GM19395 (cell line): ENCODE results near the gene VASH2.
"Not testable (repeated sequence)": the region's sequence is repeated elsewhere in the genome, so short reads cannot be mapped to it uniquely, and the experiment has no call there.

Source experiments
- ATAC-seq: cut with Tn5 transposase; IDR thresholded peaks from one replicate; pipeline ENCODE4 v1.9.1; 2021; ENCODE audit warnings: mild to moderate bottlenecking, moderate library complexity; ENCODE audit not compliant: unreplicated experiment

VASH2 gene

DNA sequence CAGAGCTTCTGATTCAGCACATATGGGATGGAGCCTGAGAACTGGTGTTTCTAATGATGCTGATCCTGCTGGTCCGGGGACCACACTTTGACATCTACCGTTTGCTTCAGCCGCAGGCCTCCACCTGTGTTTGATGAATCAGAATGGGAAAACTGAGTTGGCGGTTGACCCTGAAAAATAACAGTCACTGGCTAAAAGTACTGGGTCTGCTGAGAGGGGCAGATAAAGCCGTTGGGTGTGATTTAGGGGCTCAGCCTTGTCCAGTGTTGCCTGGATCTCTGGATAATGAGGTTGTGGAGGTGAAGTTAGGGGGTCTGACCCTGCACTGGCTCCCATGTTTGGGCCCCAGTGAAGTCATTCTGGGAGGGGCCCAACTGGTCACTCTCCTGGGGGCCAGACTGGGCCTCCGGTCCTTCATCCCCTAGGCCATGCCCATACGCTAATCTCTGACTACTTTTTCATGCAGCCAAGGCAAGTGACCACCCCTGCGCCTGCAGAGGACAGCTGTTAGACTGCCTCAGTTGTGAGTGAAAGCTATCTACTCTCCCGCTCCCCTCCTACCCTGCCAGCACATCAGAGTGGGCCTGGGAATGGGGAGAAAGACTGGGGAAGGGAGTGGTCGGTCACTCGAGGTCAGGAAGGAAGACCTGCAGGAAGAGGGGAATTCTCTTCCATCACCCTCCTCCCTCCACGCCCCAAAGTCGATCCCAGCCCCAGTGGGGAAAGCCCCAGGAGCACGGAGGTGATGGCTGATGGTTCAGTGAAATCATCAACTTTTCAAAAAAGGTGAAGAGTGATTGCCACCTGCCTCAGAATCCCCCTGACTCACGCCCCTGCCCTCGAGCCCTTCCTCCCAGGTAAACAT lies 27.7 kb downstream of the VASH2 start:
- peak; percentile 49 for ATAC-seq

DNA sequence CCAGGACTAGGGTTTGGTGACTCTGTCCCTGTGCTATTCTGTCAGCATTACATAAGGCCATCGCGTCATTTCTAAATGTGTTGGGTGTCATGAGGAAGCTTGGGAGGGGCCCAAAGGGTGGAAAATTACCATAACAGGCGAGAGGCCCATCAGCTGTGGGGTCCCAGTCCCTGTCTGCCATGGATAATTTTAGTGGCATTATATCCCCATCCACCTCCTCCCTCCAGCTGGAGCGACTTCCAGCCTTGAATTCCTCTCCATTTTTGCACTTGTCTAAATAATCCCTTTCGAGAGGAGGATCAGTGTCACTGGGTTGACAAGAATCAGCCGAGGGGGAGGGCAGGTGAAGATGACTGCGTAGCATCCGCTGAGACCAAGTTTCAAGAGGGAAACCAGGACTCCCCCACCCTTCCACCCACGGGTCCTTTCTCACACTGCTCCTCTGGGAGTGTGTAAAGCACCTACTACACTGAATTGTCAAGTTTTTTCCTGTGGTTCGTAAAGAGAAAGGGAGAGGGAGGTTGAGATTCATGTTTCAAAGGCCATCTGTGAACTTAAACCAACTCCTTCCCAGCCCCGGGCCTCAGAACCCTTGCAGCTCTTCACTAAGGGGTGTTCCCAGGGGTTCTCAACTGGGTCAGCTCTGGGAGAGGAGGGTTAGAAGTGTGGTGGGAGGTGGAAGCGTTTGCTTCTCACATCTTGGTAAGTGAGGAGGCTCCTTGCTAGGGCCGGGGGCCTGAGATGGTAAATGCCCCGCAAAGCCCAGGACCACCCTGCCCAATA lies 29.2 kb downstream of the VASH2 start:
- peak; percentile 69 for ATAC-seq

DNA sequence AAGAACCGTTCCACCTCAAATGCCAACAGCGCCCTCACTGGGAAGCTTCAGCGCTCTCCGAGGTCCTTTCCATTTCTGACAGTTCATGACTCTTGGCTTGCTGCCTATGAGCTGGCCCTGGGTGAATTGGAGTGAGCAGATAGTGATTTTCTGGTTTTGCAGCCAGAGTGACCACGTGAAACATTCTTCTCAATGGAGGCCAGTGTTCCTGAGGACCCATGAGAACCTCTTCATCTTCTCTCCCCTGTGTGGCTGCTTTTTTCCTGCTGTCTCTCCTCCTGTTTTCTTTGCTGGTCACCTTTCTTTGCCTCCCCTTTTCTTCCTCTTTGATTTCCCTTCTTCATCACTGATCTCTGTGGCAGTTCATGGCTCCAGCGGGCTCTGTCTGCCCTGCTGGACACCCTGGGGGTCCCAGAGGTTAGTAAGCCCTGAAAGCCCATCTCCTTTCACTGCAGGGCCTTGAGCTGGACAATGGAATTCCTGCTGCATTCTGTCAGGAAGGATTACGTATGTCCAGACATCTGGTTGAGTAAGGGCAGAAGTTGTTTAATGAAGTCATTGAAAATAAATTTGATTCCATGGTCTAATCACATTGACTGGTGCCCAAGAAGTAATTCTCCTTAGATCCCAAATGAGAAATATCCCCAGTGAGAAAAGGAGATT lies 29.9 kb downstream of the VASH2 start:
- no peak for ATAC-seq

DNA sequence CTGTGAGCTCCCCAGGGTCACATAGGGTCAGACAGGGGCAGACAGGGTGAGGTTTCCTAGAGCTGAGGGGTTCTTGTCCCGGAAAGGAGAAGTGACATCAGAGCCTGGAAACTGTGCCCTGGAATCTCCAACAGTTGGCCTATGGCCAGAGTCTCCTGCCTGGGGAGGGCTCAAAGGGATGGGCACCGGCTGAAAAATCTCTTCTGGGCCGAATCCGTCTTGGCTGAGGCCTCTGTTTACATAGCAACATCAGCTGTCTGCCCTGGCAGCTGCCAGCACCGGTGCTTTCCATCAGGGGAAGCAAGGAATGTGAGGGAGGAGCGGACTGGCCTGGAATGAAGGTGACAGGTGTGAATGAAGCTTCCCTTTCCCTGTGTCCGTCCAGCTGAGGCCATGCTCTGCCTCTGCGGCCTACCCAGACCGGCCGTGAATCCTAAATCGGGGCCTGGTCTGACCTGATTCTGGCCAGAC lies 30.7 kb downstream of the VASH2 start:
- ATAC-seq: no peak

DNA sequence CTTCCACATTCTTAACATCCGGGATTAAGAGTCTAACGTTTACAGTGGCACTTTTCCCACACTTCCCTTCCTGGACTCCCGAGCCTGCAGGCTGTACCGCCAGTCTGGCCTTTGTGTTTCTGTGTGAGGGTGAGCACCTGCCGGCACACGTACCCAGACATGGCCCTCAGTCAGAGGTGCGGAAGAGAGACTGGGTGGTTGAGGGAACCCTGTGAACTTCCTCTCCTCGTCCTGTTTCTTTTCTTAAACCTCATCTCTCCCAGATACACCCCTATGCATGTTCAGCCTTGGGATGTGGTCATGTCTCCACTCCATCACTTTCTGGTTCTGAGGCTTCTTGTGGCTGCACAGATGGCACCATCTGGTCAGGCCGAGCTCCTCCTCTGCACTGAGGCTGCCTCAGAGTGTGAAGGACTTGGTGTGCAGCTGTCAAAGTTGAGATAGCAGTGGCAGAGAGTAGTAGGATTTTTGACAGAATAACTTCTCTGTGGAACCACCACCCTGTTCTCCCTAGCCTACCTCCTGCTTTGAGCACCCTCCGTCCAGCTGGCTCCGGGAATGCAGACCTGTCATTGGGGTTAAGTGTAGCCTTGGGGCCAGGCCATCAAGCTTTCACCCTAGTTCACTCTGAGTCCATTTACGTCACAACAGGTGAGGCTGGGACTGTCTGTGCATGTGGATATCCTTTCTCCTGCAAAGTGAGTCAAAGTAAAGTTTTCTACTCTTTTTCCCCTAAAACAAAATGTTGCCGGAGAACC lies 31.4 kb downstream of the VASH2 start:
- ATAC-seq: peak; percentile 72

DNA sequence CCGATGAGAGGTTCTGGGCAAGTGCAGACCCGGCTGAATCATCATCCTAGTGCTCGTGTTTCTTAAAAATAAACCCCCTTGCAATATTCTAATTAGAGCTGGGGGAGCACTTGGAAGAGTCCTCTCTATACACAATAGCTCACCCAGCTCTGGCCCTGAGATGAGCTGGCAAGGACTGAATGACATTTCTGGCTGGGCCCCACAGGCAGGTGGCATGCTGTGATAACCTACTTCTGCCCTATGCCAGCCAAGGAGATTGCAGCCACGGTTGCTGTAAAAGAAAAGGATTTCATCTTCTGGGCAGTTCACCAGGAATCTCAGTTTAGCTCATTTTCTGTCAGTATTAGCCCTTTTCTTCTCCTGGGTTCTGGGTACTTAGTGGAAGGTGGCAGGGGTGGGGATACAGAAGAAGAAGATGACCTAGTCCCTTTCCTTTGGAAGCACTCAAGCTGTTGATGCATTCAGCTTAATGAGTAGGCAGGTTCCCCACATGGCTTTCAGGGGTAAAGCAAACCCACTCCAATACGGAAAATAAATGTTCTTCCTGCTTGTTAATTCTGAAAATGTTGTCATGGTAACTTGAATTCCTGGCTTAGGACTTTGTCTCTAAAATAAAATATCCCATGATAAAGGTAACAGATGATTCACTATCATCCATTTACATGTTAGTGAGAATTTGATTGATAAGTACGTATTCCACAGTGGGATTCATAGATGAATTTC lies 32.2 kb downstream of the VASH2 start:
- no peak for ATAC-seq

DNA sequence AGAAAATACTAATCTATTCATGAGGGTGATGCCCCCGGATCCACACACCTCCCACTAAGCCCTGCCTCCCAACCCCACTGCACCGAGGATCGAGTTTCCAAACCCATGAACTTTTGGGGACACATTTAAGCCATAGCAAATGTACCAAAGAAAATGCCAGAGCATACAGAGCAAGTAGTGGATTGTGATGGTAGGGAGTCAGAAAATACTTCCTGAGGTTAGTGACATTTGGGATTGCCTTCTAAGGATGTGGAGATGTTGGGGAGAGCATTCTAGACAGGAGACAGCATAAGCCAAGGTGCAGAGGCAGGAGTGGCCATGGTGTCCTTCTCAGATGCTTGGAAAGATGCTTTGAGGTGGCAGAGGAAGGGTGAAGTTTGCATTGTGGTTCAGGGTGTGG lies 33.1 kb downstream of the VASH2 start:
- ATAC-seq: no peak

DNA sequence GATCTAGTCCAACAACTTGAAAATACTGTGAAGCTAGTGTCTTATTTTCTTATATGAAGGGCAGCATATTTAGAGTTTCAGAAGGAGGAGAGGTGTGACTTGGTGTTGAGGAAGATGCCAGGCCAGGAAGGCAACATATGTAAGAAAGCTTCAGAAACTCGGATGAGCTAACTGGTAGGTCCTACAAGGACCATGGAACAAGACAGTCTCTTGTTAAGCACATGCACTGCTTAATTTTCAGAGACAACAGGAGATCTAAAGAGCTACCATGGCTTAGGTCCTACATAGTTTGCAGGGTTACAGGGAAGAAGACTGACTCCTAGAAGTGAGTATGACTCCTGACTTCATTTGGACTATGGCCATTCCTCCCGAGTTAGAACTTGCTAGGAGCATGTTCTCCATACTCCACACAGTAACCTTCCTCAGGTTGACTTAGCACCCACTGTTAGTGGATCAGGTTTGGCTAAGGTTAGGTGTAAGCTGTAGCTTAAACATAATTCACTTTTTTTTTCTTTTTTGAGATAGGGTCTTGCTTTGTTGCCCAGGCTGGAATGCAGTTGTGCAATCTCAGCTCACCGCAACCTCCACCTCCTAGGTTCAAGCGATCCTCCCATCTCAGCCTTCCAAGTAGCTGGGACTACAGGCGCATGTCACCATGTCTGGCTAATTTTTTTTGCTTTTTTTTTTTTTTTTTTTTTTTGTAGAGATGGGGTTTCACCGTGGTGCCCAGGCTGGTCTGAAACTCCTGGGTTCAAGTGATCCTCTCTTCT lies 34.4 kb downstream of the VASH2 start:
- ATAC-seq: no peak

DNA sequence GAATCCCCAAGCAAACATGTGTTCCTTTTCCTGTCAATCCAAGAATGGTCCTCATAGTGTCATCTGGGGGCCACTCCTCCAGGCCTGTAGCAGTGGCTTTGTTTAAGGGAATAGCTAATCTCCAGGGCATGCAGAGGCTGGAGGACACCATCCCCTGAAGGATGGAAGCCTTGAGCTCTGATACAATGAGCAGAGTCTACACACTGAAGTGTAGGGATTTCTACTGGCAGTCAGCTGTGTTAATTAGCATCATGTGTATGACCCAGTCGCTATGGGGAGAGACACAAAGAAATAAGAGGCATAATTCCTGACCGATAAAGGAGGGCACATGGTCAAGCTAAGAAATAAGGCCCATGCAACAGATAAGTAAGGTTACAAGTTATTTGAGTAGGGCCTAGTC lies 36.2 kb downstream of the VASH2 start:
- ATAC-seq: no peak

DNA sequence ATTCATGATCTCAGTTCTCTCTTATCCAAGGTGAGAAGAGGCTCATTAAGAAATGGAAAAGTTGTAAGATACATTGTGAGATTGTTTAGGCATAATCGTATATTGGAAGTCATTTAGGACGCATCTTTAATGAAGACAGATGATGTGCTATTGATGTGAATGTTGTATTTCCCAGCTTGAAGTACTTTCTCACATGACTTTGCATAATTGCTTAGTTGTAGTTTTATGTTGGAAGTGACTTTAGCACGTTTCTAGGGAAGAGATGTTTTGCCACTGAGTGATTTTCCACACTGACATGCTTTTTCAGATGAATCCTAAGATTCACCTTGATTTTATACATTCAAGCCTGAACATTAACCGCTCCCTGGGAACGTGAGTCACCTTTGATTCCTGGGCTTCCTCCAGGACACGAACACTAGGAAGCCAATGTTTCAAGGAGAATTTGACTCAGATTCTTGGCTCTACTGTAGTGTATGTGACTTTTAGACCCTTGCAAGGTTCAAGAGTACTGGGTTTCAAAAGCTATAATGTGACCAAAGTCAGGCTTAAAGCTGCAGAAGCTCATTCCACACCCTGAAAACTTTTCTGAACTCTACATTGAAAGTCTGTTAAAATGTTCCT lies 37.5 kb downstream of the VASH2 start:
- ATAC-seq: no peak

DNA sequence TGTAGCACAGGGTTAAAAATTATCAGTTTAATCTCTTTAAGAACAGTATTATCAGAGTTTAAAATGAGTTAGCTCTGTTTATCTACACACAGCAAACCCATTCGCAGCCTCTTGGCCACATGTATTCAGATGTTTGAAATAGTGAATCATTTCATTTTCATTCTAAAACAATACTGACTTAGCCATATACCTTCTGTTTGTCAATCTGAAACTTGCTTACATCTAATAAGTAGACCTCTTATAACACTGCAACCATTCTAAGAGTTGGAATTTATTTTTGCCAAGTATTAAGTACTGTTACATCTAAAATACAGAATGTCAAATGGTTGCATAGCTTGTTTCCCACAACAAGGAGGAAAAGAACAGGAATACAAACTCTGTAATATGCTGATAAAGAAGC lies 39.9 kb downstream of the VASH2 start:
- no peak for ATAC-seq

DNA sequence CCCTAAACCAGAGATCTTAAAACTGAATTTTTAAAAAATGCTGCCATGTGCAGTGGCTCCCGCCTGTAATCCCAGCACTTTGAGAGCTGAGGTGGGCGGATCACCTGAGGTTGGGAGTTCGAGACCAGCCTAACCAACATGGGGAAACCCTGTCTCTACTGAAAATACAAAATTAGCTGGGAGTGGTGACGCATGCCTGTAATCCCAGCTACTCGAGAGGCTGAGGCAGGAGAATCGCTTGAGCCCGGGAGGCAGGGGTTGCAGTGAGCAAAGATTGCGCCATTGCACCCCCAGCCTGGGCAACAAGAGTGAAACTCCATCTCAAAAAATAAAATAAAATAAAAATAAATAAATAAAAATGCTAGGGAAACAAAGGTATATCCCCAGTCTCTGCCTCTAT lies 43.6 kb downstream of the VASH2 start:
- ATAC-seq: not testable (repeated sequence)

DNA sequence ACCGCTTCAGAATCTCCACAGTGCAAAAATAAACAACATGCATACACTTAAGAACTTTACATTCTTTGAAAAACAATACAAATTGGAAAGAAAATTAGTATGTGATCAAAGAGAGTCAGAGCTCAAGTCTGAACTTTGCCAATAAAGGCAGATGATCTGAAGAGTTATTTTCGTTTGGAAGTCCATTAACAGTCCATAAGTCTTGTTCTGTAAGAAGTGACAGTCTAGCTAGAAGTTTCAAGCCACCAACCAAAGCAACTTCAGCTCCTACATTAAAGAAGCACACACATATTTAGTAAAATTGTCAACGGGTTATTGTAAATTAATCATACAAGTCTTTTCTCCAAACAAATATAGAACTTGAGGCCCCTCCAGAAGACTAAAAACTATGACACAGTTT lies 44.6 kb downstream of the VASH2 start:
- ATAC-seq: no peak

DNA sequence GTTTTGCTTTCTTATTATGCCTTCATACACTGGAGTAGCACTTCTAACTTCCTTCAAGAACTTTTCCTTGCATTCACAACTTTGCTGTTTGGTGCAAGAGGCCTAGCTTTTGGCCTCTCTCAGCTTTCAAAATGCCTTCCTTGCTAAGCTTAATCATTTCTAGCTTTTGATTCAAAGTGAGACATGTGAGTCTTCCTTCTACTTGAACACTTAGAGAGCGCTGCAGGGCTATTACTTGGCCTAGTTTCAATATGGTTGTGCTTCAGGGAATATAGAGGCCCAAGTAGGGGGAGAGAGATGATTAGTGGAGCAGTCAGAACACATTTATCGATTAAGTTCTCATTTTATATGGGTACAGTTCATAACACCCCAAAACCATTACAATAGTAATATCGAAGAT lies 52.9 kb downstream of the VASH2 start:
- peak; percentile 85 for ATAC-seq

DNA sequence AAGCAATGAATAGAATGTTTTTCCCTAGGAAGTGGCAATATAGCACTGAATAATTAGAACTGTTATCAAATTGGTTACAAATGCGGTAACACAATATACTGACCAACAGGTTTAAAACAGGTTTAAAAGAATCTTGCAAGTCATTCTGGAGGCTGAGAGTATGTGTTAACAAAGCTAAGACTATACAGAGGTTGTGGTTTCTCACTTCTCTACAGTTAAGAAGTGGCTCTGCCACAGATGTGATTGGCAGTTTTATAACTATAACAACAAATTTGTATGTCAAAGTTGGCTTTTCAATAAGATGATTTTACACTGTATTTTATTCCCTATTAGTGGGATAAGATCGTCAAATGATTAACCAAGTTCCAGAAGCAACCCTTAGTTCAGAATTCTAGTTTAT lies 58.2 kb downstream of the VASH2 start:
- peak; percentile 88 for ATAC-seq

DNA sequence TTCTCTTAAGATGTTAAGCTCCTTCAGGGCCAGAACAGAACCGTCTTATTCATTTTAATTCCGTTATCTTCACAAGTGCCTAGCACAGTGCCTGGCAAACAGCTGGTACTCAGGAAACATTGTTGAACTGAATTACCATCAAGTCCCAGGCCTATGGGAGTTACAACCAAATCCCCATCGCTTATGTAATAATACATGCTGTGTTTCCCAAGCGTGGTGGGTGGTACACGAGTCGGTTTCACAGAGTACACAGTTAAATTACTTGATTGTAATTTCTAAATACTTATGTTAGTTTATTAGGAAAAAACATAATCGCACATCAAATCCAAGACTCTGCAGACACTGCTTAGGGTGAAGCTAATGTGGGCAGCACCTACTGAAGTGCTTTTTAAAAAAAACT lies 64.3 kb downstream of the VASH2 start:
- no peak for ATAC-seq

DNA sequence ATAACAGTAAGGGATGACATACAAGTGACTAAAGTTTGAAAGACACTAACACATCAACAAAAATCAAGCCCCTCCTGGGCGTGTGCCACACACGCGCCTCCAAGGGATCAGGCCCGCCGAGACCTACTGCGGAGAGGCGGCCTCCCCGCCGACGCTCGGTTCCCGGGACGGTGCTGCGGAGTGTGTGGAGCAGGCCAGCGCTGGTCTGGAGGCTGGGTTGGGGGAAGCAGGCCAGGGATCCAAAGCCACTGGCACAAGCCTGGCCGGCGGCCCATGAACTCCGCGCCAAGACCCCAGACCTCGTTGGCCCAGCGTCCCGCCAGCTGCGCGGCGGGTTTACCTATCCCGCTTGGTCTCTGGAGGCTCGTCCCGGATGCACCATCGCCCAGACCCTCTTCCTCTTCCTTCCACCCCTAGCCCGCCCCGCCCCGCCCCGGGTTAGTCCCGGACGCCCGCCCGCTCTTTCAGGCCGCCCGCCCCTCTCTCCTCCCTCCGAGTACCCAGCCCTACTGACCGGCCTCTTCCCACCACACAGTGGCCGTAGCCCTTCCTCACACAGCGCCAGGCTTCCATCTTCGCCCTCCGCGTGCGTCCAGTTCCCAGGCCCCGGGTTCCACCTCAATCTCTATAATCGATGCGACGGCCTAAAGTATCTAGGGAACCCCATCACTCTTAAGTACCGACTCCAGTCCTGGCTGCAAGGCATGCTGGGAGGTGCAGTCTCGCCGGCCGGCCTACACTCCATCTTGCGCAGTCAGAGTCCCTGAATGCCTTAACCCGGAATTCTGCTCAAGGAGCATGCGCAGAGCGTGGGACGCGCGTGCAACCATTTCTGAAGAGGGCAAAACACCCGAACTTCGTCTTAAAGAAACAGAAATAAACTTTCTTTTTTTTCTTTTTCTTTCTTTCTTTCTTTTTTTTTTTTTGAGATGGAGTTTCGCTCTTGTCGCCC lies 65.0 kb downstream of the VASH2 start, which contains the start of gene ANGEL2:
Gene ANGEL2 (minus strand): TSS at position 769 of the 952 bp plus-strand sequence. CDS start 196 bp downstream, at position 573.
- peak; percentile 95 for ATAC-seq
